NCI-H2107 (cell line): ENCODE results near the gene BABAM2.
"Not testable (repeated sequence)": the region's sequence is repeated elsewhere in the genome, so short reads cannot be mapped to it uniquely, and the experiment has no call there.

Experiments used
- DNase-seq: peaks from one replicate; lab custom pipeline; 2025; lab: John Stamatoyannopoulos, UW

The BABAM2 gene

GRCh38 chr2:28251337-28251736 lies 360.8 kb downstream of the BABAM2 start:
- no peak for DNase-seq

GRCh38 chr2:28252311-28252710 lies 361.8 kb downstream of the BABAM2 start:
- no peak for DNase-seq

DNA sequence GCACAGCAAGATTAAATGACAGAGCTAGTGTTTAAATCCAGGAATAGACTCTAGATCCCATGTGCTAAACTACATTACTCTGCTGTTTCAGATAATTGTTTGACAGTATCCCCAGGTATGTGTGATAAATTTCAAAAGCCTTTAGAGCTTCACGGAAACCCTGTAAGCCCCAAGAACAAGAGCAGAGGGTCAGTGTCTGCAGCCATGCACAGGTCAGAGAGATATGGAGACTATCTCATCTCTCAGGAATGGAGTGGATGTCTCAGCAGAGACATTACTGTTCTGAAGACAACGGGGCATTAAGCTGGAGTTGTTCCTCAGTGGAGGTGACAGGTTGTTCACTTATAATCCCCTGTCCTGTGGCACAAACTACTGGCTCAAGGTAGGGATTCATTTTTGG lies 363.0 kb downstream of the BABAM2 start:
- DNase-seq = no peak

DNA sequence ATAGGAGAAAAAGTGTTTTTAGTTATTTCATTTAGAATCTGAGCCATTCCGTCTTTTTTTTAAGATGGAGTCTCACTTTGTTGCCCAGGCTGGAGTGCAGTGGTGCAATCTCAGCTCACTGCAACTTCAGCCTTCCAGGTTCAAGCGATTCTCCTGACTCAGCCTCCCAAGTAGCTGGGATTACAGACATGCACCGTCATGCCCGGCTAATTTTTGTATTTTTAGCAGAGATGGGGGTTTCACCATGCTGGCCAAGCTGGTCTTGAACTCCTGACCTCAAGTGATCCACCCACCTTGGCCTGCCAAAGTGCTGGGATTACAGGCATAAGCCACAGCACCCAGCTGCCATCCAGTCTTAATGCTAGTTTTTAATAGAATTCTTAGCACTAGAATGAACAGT lies 364.7 kb downstream of the BABAM2 start:
- not testable (repeated sequence) for DNase-seq

- no peak for DNase-seq
Measured at GRCh38 chr2:28257182-28257581, 366.7 kb downstream of the BABAM2 start.

DNA sequence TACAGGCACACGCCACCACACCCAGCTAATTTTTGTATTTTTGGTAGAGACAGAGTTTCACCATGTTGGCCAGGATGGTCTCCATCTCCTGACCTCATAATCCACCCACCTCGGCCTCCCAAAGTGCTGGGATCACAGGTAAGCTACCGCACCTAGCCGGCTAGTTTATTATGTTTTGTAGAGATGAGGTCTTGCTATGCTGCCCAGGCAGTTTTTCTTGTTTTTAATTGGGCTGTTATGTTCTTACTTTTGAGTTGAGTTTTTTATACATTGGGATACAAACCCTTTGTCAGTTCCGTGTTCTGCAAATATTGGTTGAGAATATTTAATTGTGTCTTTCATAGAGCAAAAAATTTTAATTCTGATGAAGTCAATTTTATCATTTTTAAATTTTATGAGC lies 368.7 kb downstream of the BABAM2 start:
- DNase-seq = not testable (repeated sequence)

GRCh38 chr2:28263690-28264089 lies 373.2 kb downstream of the BABAM2 start:
- no peak for DNase-seq

GRCh38 chr2:28267282-28267681 lies 376.8 kb downstream of the BABAM2 start:
- DNase-seq = no peak

DNA sequence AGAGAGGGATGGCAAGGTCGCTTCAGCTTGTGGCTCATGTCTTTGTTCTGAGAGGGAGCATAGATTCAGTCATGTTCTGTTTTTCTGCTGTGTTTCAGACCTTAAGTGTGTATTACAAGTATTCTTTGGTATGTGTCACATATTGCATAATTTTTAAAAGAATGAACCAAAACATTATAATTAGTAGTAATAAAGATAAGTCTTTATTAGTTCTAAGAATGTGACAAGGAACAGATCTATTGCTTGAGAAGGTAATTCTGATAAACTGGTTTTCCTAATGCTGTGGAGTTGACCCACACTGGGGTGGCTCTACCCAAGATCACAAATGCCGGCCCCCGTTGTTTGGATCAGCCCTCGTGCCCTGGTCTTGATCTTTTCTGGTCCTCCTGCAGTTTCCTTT lies 377.9 kb downstream of the BABAM2 start:
- DNase-seq = no peak

DNA sequence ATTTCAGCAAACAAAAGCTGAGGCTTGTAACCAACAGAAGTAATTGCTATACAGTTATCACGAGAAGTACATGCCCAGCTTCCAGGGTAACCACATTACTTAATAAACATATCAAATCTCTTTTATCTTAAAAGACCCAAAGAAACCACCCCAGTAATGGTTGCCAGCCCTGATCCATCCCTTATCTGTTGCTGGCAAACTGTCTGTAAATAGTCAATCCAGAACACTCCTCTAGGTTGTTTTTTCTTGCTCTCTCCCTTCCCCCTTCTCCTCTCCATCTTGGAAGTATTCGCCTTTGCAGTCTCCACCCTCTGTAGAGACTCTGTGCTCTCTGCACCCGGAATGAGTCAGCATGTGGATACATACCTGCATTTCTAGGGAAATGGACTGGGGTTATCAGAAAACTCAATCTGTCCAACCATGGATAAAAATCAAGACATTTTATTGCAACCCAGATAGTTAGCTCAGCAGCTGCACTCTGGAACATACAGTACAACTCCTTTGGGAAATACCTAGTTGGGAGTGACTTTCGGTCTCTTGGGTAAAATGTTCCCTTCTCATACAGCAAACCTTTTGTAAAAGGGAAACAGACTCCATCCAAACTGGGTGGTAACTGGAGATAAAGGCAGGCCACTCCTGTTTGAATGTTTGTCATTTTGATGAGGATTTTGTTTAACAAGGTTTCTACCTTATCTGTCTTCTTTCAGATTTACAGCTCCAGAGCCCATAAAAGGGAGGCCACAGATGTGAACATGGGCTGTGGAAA lies 378.7 kb downstream of the BABAM2 start:
- DNase-seq = no peak

DNA sequence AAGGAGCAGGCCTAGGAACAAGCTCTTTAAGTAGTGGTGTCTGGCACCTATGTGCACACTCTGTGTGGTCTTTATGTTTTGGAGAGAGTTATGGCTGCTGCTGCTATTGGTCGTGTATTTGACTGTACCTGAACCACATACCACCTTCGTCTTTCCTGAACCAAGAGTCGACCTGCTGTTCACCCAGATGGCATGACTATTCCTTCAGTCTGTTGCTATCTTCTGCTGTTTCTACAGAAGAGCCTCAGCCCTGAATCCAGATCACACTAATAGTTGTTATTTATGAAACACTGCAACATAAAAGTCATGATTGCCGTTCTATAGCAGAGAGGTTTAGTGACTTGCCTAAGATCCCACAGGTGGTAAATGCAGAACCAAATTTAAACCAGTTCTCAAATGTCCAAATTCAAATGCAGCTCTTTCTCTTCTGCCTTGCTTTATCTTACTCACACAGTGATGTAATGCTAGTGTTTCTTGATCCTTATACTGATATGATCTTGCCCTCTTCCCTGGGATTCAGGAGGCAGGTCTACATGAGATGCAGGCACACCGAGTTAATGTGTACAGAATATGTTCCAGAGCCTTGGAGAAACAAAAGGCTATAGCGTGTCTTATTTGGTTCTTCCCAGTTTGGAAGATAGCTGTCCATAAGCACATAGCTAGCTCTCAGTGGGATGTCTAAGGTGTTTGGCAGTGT lies 380.1 kb downstream of the BABAM2 start:
- no peak for DNase-seq

- DNase-seq = no peak
Measured at GRCh38 chr2:28271231-28271918, 380.8 kb downstream of the BABAM2 start.

GRCh38 chr2:28271919-28272250 lies 381.4 kb downstream of the BABAM2 start:
- no peak for DNase-seq

DNA sequence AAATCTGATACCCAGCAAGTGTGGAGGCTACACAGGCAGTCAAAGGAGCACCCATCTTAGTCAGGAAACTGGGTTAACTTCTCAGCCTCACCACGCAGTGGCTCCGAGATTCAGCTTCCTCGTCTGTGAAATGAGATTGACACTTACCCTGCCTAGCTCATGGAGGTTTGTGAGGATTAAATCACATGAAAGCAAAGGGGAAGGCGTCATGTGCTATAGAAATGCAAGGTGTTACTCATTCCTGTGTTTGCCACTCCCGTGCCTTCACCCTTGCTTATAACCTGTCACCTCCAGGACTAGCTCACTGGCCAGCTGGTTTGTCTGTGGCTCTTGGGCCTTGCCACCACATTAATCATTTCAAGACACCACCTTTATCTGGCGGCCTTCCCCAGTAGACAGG lies 383.2 kb downstream of the BABAM2 start:
- no peak for DNase-seq

DNA sequence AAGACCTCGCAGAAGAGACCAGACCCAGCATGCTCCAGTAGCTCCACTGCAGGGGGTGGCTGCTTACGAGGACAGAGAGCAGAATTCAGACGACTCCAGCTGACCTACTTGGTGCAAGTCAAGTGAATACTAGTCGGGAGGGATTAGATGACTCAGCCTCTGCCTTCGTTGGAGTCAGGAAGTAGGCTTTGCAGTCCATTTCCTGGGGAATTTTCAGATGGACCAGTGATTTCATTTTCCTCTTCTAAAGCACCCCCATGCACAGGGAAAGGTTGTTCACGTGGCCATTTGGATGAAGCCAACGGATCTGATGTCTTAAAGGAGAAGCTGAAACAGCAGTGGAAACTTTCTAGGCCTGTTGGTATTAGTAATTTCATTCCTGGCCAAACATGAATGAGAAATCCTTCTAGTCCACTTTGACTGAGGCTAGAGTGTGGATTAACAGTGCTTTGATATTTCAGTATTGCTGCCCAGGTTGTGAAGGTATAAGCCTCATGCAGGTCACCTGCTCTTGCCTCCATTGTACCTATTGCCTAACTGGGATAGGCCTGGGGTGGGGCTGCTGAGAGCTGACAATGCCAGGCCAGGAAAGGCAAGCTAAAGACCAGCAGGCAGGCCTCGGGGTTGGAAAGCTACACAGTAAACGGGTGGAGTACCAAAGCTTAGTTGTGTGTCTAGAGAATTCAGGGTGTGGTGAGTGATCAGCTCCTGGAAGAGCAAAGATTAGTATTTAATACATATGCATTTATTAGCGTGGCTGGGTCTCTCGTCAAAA lies 384.6 kb downstream of the BABAM2 start:
- no peak for DNase-seq

DNA sequence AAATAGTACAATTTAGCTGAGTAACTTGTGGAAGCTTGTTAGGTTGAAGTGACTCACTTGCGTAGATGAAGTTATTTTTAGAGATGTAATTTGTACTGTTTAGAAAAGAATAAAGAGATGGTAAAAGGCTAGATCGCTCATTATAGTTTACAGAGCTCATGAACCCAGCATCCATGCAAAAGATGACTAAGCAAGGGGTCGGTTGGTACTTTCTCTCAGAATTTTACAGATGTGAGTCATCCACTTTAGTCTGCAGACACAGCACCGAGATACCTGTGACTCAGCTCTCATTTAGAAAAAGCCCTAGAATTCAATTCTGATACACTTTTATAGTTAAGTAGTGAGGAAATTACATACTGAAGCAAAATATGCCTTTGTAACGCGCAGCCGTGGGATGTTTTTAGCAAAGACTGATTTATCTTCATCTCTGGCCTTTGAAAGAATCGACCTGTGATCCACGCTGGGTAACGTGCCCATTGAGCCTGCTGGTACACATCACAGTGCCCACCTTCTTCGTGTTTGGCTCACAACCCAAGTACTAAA lies 385.6 kb downstream of the BABAM2 start:
- DNase-seq = no peak

DNA sequence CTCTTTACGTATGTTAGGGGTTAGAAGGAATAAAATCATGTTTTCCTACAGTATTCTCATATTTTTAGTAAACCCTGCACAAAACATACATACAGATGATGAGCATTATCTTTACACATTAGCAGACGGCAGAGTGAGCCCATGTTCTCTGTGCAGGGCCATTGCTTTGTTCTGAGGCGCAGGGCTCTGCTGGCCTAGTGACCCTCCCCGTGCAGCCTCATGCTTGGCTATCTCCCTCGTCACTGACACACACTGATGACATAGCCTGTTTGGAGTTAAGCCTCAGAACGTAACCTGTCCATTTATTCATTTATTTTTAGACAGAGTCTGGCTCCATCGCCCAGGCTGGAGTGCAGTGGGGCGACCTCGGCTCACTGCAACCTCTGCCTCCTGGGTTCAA lies 386.3 kb downstream of the BABAM2 start:
- no peak for DNase-seq

GRCh38 chr2:28277466-28277865 lies 386.9 kb downstream of the BABAM2 start:
- peak; percentile 13 for DNase-seq

- DNase-seq = no peak
Measured at GRCh38 chr2:28279371-28279770, 388.8 kb downstream of the BABAM2 start.

GRCh38 chr2:28280619-28281018 lies 390.1 kb downstream of the BABAM2 start:
- no peak for DNase-seq

DNA sequence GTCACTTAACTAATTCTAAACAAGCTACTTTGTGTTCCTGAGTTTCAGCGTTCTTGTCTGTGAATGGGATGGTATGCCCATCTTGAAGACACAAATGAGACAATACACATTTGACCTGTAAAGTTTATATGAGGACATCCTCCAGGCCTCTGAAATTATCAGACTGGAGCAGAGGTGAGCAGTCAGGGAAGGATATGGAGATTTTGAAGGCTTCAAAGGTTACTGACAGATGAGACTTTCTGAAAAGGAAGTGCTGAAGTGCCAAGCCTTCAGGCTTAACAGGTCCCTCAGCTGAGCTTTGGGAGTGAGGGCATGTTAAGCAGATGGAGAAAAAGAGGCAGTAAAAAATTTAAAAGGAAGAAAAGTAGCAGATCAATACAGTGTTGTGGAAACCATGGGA lies 391.2 kb downstream of the BABAM2 start:
- no peak for DNase-seq

GRCh38 chr2:28282248-28282647 lies 391.7 kb downstream of the BABAM2 start:
- no peak for DNase-seq
